ENCODE results near the gene L3MBTL3. TPM values are rescaled to one million over a fixed set of nuclear protein-coding genes. Genes with fewer than 3 reads are reported as not detected.

The L3MBTL3 gene
- total RNA-seq, 1 experiment from 2014 or later = 13.7 TPM

- Mint-ChIP-seq H3K27me3 (ENCODE audit: low read depth) (no peaks in the 10 kb centered on the region), H3K36me3 (no peaks in the 10 kb centered on the region), H3K4me1 (peaks cover 11% of the 10 kb centered on the region), H3K9me3 (no peaks in the 10 kb centered on the region), H3K4me3 (no peak overlapping the region), H3K27ac (no peak overlapping the region)
- ChIA-PET POLR2A (no interaction called here), CTCF (interaction anchor here (1.2 to 1.3 kb wide), 2 partner anchors 203 to 622 kb away, joined by 3 to 5 read pairs; no protein-coding TSS in a partner anchor)
- ATAC-seq (no peak), DNase-seq (ENCODE audit: low spot score) (no peak)
- TF ChIP-seq CDX4 (CRISPR knock-in tag; IDR thresholded peaks at IDR 0.05; ENCODE audit: borderline replicate concordance) = no peak
- no peak for TF ChIP-seq RELA (CRISPR knock-in tag; IDR thresholded peaks at IDR 0.05; ENCODE audit: borderline replicate concordance)
- TF ChIP-seq E2F4 (CRISPR knock-in tag; IDR thresholded peaks at IDR 0.05; ENCODE audit: borderline replicate concordance, low read depth) = no peak
Measured at GRCh38 chr6:130076512-130076911, 58.1 kb downstream of the L3MBTL3 start.

GRCh38 chr6:130090796-130091195 is 72.4 kb downstream of the L3MBTL3 start:
- Mint-ChIP-seq H3K4me1 (no peaks in the 10 kb centered on the region), H3K27ac (no peak overlapping the region), H3K9me3 (peaks cover 4% of the 10 kb centered on the region; the same call in 1 of the 2 replicates), H3K27me3 (ENCODE audit: low read depth) (no peaks in the 10 kb centered on the region), H3K36me3 (peaks cover 14% of the 10 kb centered on the region), H3K4me3 (no peak overlapping the region)
- no peak for ATAC-seq
- no peak for DNase-seq (ENCODE audit: low spot score)
- ChIA-PET CTCF (no interaction called here), POLR2A (interaction anchor here (0.6 kb wide), 1 partner anchor 21 kb away, joined by 3 read pairs; no protein-coding TSS in a partner anchor)
- TF ChIP-seq OVOL2 (CRISPR knock-in tag; IDR thresholded peaks at IDR 0.05; ENCODE audit: borderline replicate concordance) (no peak), ZNF232 (CRISPR knock-in tag; IDR thresholded peaks at IDR 0.05) (no peak), EMX1 (CRISPR knock-in tag; IDR thresholded peaks at IDR 0.05) (no peak), USF1 (CRISPR knock-in tag; IDR thresholded peaks at IDR 0.05) (no peak), ZNF416 (CRISPR knock-in tag; IDR thresholded peaks at IDR 0.05) (no peak), E2F4 (CRISPR knock-in tag; IDR thresholded peaks at IDR 0.05; ENCODE audit: borderline replicate concordance, low read depth) (no peak), JAZF1 (CRISPR knock-in tag; IDR thresholded peaks at IDR 0.05) (no peak), E2F1 (CRISPR knock-in tag; IDR thresholded peaks at IDR 0.05) (no peak), GRHL2 (CRISPR knock-in tag; IDR thresholded peaks at IDR 0.05; ENCODE audit: insufficient replicate concordance, severe bottlenecking) (no peak)

- no peak overlapping the region for H3K4me3 Mint-ChIP-seq
- no peaks in the 10 kb centered on the region for H3K27me3 Mint-ChIP-seq (ENCODE audit: low read depth)
- DNase-seq (ENCODE audit: low spot score) = no peak
- peaks cover 14% of the 10 kb centered on the region for H3K36me3 Mint-ChIP-seq
- ATAC-seq = no peak
- POLR2A ChIA-PET = no interaction called here
- CTCF ChIA-PET = no interaction called here
- no peaks in the 10 kb centered on the region for H3K4me1 Mint-ChIP-seq
- peaks cover 4% of the 10 kb centered on the region; the same call in 1 of the 2 replicates for H3K9me3 Mint-ChIP-seq
- H3K27ac Mint-ChIP-seq = no peak overlapping the region
- no peak for TF ChIP-seq ZMAT4 (CRISPR knock-in tag; IDR thresholded peaks at IDR 0.05)
- no peak for TF ChIP-seq EMX1 (CRISPR knock-in tag; IDR thresholded peaks at IDR 0.05)
- no peak for TF ChIP-seq TEAD4 (CRISPR knock-in tag; IDR thresholded peaks at IDR 0.05)
- TF ChIP-seq TP53 (CRISPR knock-in tag; IDR thresholded peaks at IDR 0.05) = no peak
- TF ChIP-seq NR3C1 (CRISPR knock-in tag; conservative IDR thresholded peaks at IDR 0.05; ENCODE audit: low read depth) = no peak
- no peak for TF ChIP-seq JUN (CRISPR knock-in tag; IDR thresholded peaks at IDR 0.05)
- TF ChIP-seq AFF4 (CRISPR knock-in tag; IDR thresholded peaks at IDR 0.05; ENCODE audit: borderline replicate concordance) = no peak
- TF ChIP-seq JAZF1 (CRISPR knock-in tag; IDR thresholded peaks at IDR 0.05) = no peak
- TF ChIP-seq ZNF425 (CRISPR knock-in tag; conservative IDR thresholded peaks at IDR 0.05) = no peak
- no peak for TF ChIP-seq RORB (CRISPR knock-in tag; IDR thresholded peaks at IDR 0.05)
- TF ChIP-seq HMGA2 (CRISPR knock-in tag; IDR thresholded peaks at IDR 0.05) = no peak
Measured at GRCh38 chr6:130093546-130093945, 75.2 kb downstream of the L3MBTL3 start.
